ENCODE data around the gene ACTA2. TPM values are rescaled to one million over a fixed set of nuclear protein-coding genes. Genes with fewer than 3 reads are reported as not detected.

Gene ACTA2
- total RNA-seq, 1 experiment from 2014 or later = 2.4 TPM

GRCh38 chr10:88886557-88886956 lies 66.0 kb downstream of the ACTA2 start:
- Histone ChIP-seq H3K4me2 (ENCODE audit: insufficient read depth, insufficient read length, low read length) (no peak overlapping the region), H2AFZ (ENCODE audit: low read length) (no peak overlapping the region), H3K14ac (ENCODE audit: insufficient read depth, low read length) (no peak overlapping the region), H2BK12ac (ENCODE audit: insufficient read length, low read depth, low read length) (no peak overlapping the region), H2BK20ac (ENCODE audit: low read depth, low read length, poor library complexity, severe bottlenecking) (no peak overlapping the region), H2AK5ac (ENCODE audit: insufficient read length, low read length) (no peak overlapping the region), H4K91ac (ENCODE audit: insufficient read length, low read depth, low read length) (no peak overlapping the region), H3K9me3 (ENCODE audit: control insufficient read depth, low read depth, low read length) (no peaks in the 10 kb centered on the region), H3K23me2 (ENCODE audit: insufficient read length, low read depth, low read length, poor library complexity, severe bottlenecking) (no peaks in the 10 kb centered on the region), H3T11ph (ENCODE audit: low read length) (no peak overlapping the region), H4K8ac (replicated peaks; ENCODE audit: insufficient read length, low read depth, low read length) (no peak overlapping the region), H3K23ac (ENCODE audit: insufficient read length, low read depth, low read length) (no peak overlapping the region), H3K9ac (ENCODE audit: extremely low read depth, insufficient read length, low read length) (no peak overlapping the region), H3K27me3 (ENCODE audit: insufficient read depth, low read length) (no peaks in the 10 kb centered on the region), H3K56ac (ENCODE audit: insufficient read length, low read depth, low read length) (no peak overlapping the region), H3K27ac (ENCODE audit: insufficient read length, low read depth, low read length) (no peak overlapping the region), H2BK15ac (ENCODE audit: low read depth, low read length) (no peak overlapping the region), H3K4me1 (ENCODE audit: insufficient read depth, low read length) (no peaks in the 10 kb centered on the region), H3K18ac (ENCODE audit: insufficient read length, low read depth, low read length) (no peak overlapping the region), H4K5ac (ENCODE audit: insufficient read length, low read depth, low read length) (no peak overlapping the region), H3K79me2 (ENCODE audit: insufficient read depth, low read length) (no peaks in the 10 kb centered on the region), H3K4ac (ENCODE audit: low read depth, low read length) (no peak overlapping the region), H2BK120ac (ENCODE audit: low read depth, low read length, poor library complexity, severe bottlenecking) (no peak overlapping the region), H2BK5ac (ENCODE audit: insufficient read length, low read length) (no peak overlapping the region), H3K79me1 (ENCODE audit: insufficient read depth, low read depth, low read length, poor library complexity, severe bottlenecking) (no peaks in the 10 kb centered on the region), H4K20me1 (ENCODE audit: control insufficient read depth, insufficient read depth, insufficient read length) (no peaks in the 10 kb centered on the region)
- Mint-ChIP-seq H3K27me3 (ENCODE audit: low read depth) (no peaks in the 10 kb centered on the region), H3K4me1 (peaks cover 10 to 20% of the 10 kb centered on the region in 2 experiments), H3K9me3 (no peaks in the 10 kb centered on the region), H3K36me3 (ENCODE audit: insufficient read depth in 1 of 3, low read depth in 3 of 3) (no peaks in the 10 kb centered on the region), H3K27ac (no peak overlapping the region), H3K4me3 (no peak overlapping the region)
- DNase-seq = no peak
- no peak for TF ChIP-seq CTCF (conservative IDR thresholded peaks at IDR 0.05)

Other genes starting within 250 kb of the ACTA2 start
- gene LIPK, start 246.5 kb downstream of the ACTA2 start, total RNA-seq (2021) = not detected in 2 replicates
- not detected in 2 replicates for gene LIPN, start 192.8 kb downstream of the ACTA2 start, total RNA-seq (2021)
- not detected in 2 replicates for gene LIPM, start 150.0 kb downstream of the ACTA2 start, total RNA-seq (2021)
- gene ANKRD22, start 100.9 kb downstream of the ACTA2 start, total RNA-seq (2021) = not detected in 2 replicates
- 3.2 and 4.6 TPM in 2 replicates for gene STAMBPL1, start 72.5 kb downstream of the ACTA2 start, total RNA-seq (2021)
- gene FAS, start 38.0 kb upstream of the ACTA2 start, total RNA-seq (2021) = 3.0 and 3.1 TPM in 2 replicates